GM18511 (cell line): Measurements from ENCODE around the gene MSL2.
"Not testable (repeated sequence)": the region's sequence is repeated elsewhere in the genome, so short reads cannot be mapped to it uniquely, and the experiment has no call there.

ENCODE experiments used
- ATAC-seq: cut with Tn5 transposase; IDR thresholded peaks from one replicate; pipeline ENCODE4 v1.9.1; 2021; ENCODE audit warnings: mild to moderate bottlenecking, moderate library complexity; ENCODE audit not compliant: unreplicated experiment

The MSL2 gene

DNA sequence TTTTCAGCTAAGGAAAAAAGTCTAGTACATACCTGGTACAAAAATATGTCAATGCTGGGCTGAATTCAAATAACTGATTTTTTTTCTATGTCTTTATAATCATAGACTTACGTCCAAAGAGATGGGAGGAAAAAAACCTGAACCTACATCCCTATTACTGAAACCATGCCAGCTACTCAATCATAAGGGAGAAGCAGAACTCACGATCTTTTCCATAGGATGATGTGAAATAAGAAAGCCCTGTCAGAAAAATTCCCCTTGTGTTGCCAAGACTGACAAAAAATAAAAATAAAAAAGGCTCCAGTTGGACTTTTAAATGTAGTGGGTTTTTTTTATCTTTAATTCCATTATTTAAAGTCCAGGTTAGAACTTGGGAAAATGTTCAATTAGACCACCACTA lies 3.3 kb downstream of the MSL2 start:
- ATAC-seq = no peak

DNA sequence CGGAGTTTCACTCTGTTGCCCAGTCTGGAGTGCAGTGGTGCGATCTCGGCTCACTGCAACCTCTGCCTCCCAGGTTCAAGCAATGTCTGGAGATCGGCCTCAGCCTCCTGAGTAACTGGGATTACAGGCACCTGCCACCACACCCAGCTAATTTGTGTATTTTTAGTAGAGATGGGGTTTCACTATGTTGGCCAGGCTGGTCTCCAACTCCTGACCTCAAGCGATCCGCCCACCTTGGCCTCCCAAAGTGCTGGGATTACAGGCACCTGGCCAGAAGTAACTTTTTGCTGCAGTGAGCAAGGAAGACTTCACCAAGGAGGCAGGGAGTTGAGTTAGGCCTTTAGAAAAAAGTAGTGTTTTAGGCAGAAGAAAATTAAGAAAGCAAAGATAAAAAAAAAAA lies 3.9 kb downstream of the MSL2 start:
- ATAC-seq = not testable (repeated sequence)

DNA sequence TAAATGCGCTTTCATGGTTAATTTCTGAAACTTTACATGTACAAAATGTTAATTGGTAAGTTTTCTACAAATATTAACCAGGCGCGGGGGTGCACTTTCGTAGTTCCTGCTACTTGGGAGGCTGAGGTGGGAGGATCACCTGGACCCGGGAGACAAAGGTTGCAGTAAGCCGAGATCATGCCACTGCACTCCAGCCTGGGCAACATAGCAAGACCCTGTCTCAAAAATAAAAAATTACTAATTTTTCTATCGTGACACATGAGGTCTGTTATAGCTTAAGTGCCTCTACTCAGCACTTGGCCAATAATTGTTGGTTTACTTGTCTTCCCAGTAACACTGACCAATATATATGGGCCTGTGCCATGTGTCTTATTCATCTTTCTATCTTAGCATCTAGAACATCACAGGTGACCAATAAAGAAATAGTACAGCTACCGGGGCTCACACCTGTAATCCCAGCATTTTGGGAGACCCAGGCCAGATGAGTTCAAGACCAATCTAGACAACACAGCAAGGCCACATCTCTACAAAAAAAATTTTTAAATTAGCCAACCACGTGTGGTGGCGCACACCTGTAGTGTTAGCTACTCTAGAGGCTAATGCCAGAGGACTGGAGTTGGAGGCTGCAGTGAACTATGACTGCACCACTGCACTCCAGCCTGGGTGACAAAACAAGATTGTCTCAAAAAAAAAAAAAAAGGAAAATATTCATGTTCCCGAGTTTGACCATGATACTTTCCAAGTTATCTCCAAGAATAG lies 6.1 kb downstream of the MSL2 start:
- ATAC-seq = no peak

DNA sequence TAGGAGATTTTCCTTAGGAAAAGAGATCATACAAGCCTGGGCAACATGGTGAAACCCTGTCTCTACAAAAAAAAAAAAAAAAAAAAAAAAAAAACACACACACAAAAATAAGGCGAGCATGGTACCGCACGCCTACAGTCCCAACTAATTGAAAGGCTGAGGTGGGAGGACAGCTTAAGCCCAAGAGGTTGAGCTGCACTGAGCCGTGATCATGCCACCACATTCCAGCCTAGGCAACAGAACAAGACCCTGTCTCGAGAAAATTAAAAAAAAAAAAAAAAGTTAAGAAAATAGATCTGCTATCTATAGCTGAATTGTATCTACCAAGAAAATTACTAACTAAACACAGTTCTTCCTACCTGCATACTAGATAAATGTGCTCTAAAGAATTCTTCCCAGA lies 7.1 kb downstream of the MSL2 start:
- no peak for ATAC-seq

DNA sequence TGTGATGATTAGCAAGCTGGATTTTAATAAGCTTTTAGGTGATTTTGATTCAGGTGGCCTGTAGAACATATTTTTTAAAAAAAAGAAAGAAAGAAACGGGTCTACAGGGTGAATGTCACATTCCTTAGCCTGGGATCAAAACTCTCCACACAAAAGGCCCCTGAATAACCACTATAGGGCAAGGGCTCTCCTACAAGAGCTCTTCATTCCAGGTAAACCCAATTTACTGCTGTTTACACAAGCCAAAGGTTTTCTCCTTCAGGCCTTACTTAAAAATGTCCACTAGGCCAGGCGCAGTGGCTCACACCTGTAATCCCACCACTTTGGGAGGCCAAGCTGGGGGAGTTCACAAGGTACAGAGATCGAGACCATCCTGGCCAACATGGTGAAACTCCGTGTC lies 8.3 kb downstream of the MSL2 start:
- no peak for ATAC-seq

DNA sequence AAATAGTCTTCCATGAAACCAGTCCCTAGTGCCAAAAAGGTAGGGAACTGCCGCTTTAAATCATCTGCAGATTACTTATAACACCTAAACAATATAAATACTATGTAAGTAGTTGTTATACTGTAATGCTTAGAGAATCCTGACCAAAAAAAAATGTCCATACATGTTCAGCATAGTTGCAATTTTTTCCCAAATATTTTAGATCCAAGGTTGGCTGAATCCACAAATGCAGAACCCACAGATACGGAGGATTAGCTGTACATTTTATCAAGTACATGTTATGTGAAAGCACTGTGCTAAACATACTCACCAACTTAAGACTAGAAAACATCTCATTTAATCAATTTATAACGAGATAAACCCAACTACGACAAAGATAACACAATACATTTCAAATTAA lies 9.3 kb downstream of the MSL2 start:
- ATAC-seq = no peak

DNA sequence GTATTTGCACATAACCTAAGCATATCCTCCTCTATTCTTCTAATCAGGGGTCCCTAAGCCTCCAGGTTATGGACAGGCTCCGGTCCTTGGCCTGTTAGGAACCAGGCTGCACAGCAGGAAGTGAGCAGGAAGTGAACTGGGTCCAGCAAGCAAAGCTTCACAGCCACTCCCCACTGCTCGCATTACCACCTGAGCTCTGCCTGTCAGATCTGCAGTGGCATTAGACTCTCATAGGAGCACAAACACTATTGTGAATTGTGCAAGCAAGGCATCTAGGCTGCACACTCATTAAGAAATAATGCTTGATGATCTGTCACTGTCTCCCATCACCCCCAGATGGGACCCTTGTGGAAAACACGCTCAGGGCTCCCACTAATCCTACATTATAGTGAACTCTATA lies 9.8 kb downstream of the MSL2 start:
- ATAC-seq = peak; percentile 50

DNA sequence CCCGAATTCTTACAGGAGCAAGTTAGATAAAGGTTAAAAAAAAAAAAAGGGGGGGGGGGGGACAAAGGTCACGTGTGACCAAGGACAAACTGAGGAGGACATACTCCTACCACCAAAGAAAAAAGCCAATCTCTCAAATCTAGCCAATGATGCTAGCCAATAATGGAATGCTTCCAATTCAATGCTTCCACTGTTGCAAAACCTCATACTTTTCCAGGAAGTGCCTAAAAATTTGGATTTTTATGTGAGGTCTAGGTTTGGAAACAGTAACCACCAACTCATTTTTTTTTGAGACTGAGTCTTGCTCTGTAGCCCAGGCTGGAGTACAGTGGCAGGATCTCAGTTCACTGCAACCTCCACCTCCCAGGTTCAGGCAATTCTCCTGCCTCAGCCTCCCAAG lies 11.4 kb downstream of the MSL2 start:
- no peak for ATAC-seq

DNA sequence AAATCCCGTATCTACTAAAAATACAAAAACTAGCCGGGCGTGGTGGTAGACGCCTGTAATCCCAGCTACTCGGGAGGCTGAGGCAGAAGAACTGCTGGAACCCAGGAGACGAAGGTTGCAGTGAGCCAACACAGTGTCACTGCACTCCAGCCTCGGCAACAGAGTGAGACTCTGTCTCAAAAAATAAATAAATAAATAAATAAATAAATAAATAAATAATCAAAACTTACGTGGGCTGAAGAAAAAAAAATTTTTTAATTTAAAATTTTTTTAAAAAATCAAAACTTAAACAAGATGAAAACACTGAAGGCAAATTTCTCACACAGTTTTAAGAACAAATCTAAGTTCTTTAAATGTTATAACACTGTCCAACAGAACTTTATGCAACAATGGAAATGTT lies 14.4 kb downstream of the MSL2 start:
- ATAC-seq = no peak

DNA sequence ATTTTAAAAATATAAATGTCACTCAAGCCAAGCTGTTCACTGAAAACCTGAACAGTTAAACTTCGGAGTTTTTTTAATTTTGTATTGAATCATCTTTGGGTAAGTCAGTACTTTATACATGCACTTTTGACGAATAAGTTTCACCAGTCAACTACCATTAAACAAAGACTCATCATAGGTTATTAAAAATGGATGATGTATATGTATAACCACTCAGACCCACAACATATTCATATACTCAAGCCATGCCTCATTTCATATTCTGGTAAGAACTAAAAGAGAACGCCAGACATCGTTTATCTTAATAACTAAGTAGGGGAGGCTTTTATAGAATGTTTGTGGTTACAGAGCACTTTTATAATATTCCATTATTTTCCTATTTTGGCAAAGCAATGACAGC lies 18.3 kb downstream of the MSL2 start:
- ATAC-seq = no peak

DNA sequence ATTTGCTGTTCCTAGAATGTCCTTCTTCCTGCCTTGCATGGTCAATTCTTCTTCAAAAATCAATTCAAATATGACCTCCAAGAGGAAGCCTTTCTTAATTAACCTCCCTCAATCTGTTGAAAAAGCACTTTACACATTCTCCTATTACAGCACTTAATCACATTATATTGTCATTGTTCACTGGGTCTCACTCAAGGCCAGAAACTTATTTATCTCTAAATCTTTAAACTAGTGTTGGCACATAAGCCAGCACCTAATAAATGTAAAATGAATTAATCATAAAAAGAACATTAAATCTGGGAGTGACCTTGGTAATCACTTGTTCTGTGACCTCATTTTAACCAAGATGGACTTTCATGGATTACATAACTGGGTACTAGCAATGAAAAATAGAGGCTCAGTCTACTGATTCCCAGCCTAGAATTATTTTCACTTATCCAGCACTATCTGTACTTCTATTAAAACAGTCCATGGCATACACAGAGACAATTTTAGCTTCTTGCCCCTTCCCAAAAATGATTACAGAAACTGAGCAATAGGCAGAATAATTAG lies 22.1 kb downstream of the MSL2 start:
- ATAC-seq = no peak

DNA sequence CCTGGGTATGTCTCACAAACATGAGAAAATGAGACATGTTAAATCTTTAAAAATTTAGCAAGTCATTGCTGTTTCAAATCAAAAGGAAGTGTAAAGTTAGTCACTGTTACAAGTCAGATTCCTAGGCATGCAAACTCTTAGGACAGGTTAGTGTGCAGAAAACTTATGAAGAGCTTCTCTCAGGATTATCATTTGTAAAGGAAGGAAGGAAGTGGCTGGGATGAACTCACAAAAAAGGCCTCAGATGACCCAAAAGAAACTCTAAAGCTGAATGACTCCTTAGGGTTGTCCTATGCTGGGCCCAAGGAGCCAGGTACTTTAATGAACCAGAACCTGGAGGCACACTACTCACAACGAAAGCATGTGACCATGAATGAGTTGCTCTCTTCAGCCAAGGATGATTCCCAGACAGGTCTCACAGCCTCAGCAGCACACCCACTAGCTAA lies 25.0 kb downstream of the MSL2 start:
- ATAC-seq = no peak

DNA sequence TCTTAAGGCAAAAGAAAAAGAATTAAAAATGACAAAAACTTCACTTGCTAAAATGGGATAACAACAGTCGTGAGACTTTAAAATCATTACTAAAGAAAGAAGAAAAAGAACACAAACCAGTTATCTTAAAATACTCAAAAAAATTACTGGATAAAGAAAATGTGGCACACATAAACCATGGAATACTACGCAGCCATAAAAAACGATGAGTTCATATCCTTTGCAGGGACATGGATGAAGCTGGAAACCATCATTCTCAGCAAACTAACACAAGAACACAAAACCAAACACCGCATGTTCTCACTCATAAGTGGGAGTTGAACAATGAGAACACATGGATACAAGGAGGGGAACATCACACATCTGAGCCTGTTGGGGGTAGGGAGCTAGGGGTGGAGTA lies 27.9 kb downstream of the MSL2 start:
- ATAC-seq = not testable (repeated sequence)

DNA sequence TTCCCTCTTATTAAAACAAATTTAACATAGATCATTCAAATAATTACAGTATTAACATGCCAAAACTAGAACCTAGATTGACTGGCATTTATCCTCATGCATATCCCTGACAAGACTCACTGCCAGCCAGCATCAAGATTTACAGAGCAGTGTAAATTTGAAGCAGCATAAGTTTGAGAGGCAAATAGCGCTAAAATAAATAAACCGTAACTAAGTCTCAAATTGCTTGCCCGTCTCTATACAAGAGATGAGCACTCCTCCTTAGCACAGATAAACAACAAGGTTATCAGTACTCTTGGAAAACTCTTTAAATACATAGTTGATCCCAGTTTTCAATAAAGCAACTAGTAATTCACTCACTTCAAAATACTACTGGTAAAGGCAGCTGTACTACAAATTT lies 29.6 kb downstream of the MSL2 start:
- ATAC-seq = no peak

DNA sequence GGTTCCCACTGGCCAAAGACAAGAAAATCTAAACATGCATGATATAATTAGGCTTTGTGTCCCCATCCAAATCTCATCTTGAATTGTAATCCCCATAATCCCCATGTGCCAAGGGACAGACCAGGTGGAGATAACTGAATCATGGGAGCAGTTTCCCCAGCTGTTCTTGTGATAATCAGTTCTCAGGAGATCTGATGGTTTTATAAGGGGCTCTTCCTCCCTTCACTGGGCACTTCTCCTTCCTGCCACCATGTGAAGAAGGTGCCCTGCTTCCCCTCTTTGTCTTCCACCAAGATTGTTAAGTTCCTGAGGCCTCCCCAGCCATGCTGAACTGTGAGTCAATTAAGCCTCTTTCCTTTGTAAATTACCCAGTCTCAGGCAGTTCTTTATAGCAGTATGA lies 32.5 kb downstream of the MSL2 start:
- ATAC-seq = not testable (repeated sequence)

DNA sequence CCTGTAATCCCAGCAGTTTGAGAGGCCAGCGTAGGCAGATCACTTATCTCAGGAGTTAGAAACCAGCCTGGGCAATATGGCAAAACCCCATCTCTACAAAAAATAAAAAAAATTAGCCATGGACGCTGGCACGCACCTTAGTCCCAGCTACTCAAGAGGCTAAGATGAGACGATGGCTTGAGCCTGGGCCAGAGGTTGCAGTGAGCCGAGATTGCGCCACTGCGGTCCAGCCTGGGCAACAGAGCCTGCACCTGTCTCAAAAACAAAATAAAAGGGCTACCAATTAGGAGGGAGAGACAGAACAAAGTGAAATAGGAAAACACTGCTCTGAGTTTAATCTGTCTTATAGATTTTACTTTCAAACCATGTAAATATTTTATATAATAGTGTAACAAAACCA lies 33.8 kb downstream of the MSL2 start:
- ATAC-seq = no peak

DNA sequence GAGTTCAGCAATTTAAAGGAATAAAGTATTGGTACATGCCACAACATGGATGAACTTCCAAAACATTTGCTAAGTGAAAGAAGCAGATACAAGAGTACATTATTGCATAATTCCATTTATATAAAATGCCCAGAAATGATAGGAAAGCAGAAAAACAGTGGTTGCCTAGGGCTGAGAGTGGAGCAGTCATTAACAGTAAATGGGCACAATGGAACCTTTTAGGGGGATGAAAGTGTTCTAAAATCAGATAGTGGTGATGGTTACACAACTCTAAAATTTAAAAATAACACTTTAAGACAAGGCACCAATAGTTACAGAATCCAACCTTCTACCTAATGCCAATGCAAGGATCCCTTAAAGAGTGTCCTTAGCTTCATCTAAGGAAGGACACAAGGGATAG lies 34.6 kb downstream of the MSL2 start:
- ATAC-seq = no peak

DNA sequence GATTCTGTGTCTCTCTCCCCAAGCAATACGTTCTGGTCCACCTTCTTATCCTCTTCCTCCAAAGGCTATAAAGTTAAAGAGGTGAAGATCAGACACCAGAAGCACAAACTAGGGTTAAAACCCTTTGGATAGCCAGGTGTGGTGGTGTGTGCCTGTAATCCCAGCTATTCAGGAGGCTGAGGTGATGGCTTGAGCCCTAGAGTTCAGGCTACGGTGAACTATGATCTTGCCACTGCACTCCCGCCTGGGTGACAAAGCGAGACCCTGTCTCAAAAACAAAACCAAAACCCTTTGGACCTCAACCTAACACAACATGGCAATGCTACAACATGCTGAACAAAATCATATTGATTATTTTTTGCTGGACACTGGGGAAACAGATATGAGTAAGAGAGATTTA lies 43.2 kb downstream of the MSL2 start:
- ATAC-seq = no peak

DNA sequence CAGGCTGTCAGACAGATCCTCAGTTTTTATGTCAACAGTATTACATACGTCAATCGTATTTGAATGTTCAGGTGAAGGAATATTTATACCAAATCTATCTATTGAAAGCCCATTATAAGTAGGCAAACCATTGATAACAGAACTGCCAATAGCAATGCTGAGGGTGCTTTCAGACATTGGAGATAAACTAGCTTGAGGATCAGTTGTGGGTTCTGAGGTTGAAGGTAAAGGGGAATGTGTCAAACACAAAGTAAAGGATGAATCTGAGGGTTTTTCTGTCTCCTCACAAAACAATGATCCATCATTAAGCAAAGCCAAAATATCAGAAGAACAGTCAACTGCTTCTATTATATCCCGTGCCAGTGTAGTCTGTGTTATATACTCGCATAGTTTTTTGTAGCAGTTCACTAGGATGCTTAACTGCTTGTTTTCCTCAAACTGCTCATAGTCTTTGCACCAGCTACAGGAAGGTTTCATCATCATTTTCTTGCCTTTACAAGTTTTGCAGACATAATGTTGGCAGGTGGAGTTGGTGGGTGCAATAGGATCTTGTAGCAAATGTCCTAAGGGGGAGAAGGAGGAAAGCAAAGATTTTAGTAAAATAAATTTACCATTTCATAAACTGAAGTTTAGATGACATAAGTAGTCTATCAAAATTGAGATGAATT lies 43.8 kb downstream of the MSL2 start:
- ATAC-seq = no peak

DNA sequence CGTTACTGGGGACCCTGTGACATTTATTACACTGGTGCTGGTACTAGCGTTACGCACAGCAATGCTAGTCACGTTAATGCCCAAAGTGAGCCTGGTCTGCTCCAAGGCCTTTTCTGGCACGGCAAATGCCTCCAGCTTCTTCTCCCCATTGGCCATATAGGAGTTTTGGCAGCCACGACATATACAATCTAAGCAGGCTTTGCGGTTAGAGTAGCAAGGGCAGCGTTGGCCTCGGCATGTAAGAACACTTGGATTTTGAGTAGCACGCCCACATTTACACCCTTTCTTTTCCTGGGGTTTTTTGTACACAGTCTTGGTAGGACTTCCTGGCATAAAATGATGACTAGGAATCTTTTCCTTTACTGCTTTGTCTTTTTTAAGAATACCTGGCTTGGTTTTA lies 44.9 kb downstream of the MSL2 start:
- no peak for ATAC-seq

DNA sequence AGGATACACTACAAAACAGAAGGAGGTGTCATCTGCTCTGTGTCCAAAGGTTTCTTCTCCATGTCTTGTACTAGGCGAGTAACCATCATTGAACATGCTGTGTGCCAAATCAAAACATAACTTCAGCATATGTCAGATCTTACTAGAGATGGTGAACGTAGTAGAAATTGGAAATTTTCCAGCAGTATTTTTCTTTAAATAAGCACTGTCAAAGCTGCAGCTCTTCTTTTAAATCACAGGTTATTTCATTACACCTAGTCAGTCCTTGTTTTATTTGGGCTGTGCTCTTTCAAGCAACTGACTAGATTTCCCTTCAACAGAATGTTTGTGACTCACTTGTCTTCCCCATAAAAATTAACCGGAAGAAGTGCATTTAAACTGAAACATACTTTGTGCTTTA lies 46.5 kb downstream of the MSL2 start:
- no peak for ATAC-seq

DNA sequence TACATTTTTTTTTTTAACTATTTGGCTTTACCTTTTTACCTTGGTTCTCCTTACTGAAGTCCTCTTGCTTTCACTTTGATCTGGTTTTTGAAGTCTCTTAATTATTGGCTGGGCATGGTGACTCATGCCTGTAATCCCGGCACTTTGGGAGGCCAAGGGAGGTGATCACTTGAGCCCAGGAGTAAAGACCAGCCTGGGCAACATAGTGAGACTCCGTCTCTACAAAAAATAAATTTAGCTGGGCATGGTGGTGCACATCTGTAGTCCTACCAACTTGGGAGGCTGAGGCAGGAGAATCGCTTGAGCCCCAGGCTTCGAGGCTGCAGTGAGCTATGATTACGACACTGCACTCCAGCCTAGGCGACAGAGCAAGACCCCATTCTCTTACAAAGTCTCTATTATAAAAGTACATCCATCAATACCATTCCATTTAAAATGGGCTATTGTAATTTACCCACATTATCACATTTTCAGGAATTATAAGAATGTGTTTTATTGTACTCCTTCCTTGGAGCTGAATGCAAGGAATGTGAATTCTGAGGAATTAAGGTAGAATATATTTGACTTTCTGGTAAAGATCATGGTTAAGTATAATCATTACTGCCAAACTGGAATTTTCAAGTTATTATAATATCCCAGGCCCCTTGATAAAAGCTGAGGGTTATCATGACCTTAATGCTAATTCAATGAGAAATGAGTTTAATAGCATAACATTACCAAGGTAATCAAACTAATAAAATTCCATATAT lies 49.0 kb downstream of the MSL2 start:
- ATAC-seq = no peak
